MM.1S (cell line): ENCODE data around the gene GDPD5.

Experiments used
- DNase-seq: peaks from one replicate; pipeline ENCODE4 v3.0.0-alpha.2; 2015
- H2AFZ ChIP-seq: fragments of 300-600 bp; sonication (generic); 2 replicates; pipeline ENCODE4 v1.6.0; 2016; ENCODE audit warnings: antibody characterized with exemption, low read length
- H3F3A ChIP-seq: fragments of 300-600 bp; sonication (generic); 2 replicates; pipeline ENCODE4 v1.6.1; 2016; ENCODE audit warnings: mild to moderate bottlenecking, antibody characterized with exemption, low read length, moderate library complexity, mixed read lengths; ENCODE audit not compliant: insufficient read depth
- H3K27ac ChIP-seq: fragments of 300-600 bp; sonication (generic); 2 replicates; pipeline ENCODE4 v1.5.1; 2016; ENCODE audit warnings: mild to moderate bottlenecking, low read length
- H3K27me3 ChIP-seq: fragments of 300-600 bp; sonication (generic); replicated peaks from 2 replicates; pipeline ENCODE4 v1.6.0; 2016; ENCODE audit warnings: low read length; ENCODE audit not compliant: insufficient read depth
- H3K36me3 ChIP-seq: fragments of 300-600 bp; sonication (generic); replicated peaks from 2 replicates; pipeline ENCODE4 v1.6.1; 2016; ENCODE audit warnings: mild to moderate bottlenecking, low read length, mixed read lengths; ENCODE audit not compliant: insufficient read depth
- H3K4me1 ChIP-seq: fragments of 300-600 bp; sonication (generic); 2 replicates; pipeline ENCODE4 v1.6.1; 2016; ENCODE audit warnings: low read length, mixed read lengths
- H3K4me2 ChIP-seq: fragments of 300-600 bp; sonication (generic); 2 replicates; pipeline ENCODE4 v1.6.0; 2016; ENCODE audit warnings: low read depth, low read length
- H3K4me3 ChIP-seq: fragments of 300-600 bp; sonication (generic); 2 replicates; pipeline ENCODE4 v1.5.1; 2016; ENCODE audit warnings: low read length, mixed read lengths
- H3K79me2 ChIP-seq: fragments of 300-600 bp; sonication (generic); 2 replicates; pipeline ENCODE4 v1.6.1; 2016; ENCODE audit warnings: mixed run types, low read length, mixed read lengths
- H3K9ac ChIP-seq: fragments of 300-600 bp; sonication (generic); 2 replicates; pipeline ENCODE4 v1.6.1; 2016; ENCODE audit warnings: low read length, mixed read lengths
- H3K9me2 ChIP-seq: fragments of 300-600 bp; sonication (generic); replicated peaks from 2 replicates; pipeline ENCODE4 v1.6.1; 2016; ENCODE audit warnings: mild to moderate bottlenecking, low read length, mixed read lengths; ENCODE audit not compliant: insufficient read depth
- H3K9me3 ChIP-seq: fragments of 300-600 bp; sonication (generic); replicated peaks from 2 replicates; pipeline ENCODE4 v1.6.1; 2016; ENCODE audit warnings: mild to moderate bottlenecking, low read length, mixed read lengths; ENCODE audit not compliant: insufficient read depth
- H4K20me1 ChIP-seq: fragments of 300-600 bp; sonication (generic); 2 replicates; pipeline ENCODE4 v1.6.1; 2016; ENCODE audit warnings: mild to moderate bottlenecking, low read length, moderate library complexity, mixed read lengths; ENCODE audit not compliant: insufficient read depth
- CTCF ChIP-seq: fragments of 300-600 bp; sonication (generic); IDR thresholded peaks from 2 replicates; pipeline ENCODE4 v1.5.1; 2016; ENCODE audit warnings: antibody characterized with exemption, low read length, mixed read lengths
- EZH2 ChIP-seq: fragments of 300-600 bp; sonication (generic); optimal IDR thresholded peaks from 2 replicates; pipeline ENCODE3; 2017; ENCODE audit warnings: low read depth, mild to moderate bottlenecking, antibody characterized with exemption, low read length, mixed read lengths
- EZH2phosphoT487 ChIP-seq: fragments of 300-600 bp; sonication (generic); IDR thresholded peaks from 2 replicates; pipeline ENCODE4 v1.6.1; 2018; ENCODE audit warnings: antibody characterized with exemption, low read length

GDPD5 gene

GRCh38 chr11:75571625-75572024, 45.9 kb upstream of the GDPD5 start:
- Histone ChIP-seq H3K36me3 (no peaks in the 10 kb centered on the region), H3K9ac (no peak overlapping the region)

GRCh38 chr11:75570559-75571139, 44.9 kb upstream of the GDPD5 start:
- no peaks in the 10 kb centered on the region for H3K9me3 ChIP-seq
- TF ChIP-seq CTCF (no peak), EZH2 (no peak), EZH2phosphoT487 (no peak)
- no peaks in the 10 kb centered on the region for H4K20me1 ChIP-seq
- H3K27me3 ChIP-seq = peaks cover 17% of the 10 kb centered on the region; the same call in 1 of the 2 replicates
- no peak overlapping the region for H2AFZ ChIP-seq
- no peak overlapping the region for H3K4me3 ChIP-seq
- H3K79me2 ChIP-seq = no peaks in the 10 kb centered on the region
- H3K27ac ChIP-seq = no peak overlapping the region
- H3K36me3 ChIP-seq = no peaks in the 10 kb centered on the region
- H3K9me2 ChIP-seq = no peaks in the 10 kb centered on the region
- H3F3A ChIP-seq = no peaks in the 10 kb centered on the region
- DNase-seq = no peak
- no peak overlapping the region for H3K9ac ChIP-seq
- no peak overlapping the region for H3K4me2 ChIP-seq
- no peaks in the 10 kb centered on the region for H3K4me1 ChIP-seq

More at GRCh38 chr11:75571625-75572024, 45.9 kb upstream of the GDPD5 start:
- H3K9me3 ChIP-seq = no peaks in the 10 kb centered on the region
- H3K9me2 ChIP-seq = no peaks in the 10 kb centered on the region
- H3K4me2 ChIP-seq = no peak overlapping the region
- peaks cover 17% of the 10 kb centered on the region; the same call in 1 of the 2 replicates for H3K27me3 ChIP-seq
- H3K4me1 ChIP-seq = no peaks in the 10 kb centered on the region
- no peaks in the 10 kb centered on the region for H4K20me1 ChIP-seq
- no peak overlapping the region for H3K27ac ChIP-seq
- DNase-seq = no peak
- no peak overlapping the region for H2AFZ ChIP-seq
- H3F3A ChIP-seq = no peaks in the 10 kb centered on the region
- H3K4me3 ChIP-seq = no peak overlapping the region
- no peaks in the 10 kb centered on the region for H3K79me2 ChIP-seq
- TF ChIP-seq CTCF (no peak), EZH2phosphoT487 (no peak), EZH2 (no peak)

GRCh38 chr11:75568616-75569219, 43.0 kb upstream of the GDPD5 start:
- Histone ChIP-seq H3K36me3 (no peaks in the 10 kb centered on the region), H3K9me3 (no peaks in the 10 kb centered on the region), H3K27ac (no peak overlapping the region), H3K4me1 (no peaks in the 10 kb centered on the region), H3K9me2 (no peaks in the 10 kb centered on the region), H3K4me2 (no peak overlapping the region), H3K27me3 (peaks cover 10% of the 10 kb centered on the region; the same call in 1 of the 2 replicates), H2AFZ (no peak overlapping the region), H3F3A (no peaks in the 10 kb centered on the region), H4K20me1 (no peaks in the 10 kb centered on the region), H3K9ac (no peak overlapping the region), H3K4me3 (no peak overlapping the region), H3K79me2 (no peaks in the 10 kb centered on the region)
- no peak for TF ChIP-seq CTCF
- no peak for TF ChIP-seq EZH2phosphoT487
- no peak for TF ChIP-seq EZH2
- no peak for DNase-seq
